HG03460 (cell line): Measurements from ENCODE around the gene SLC25A6.
"Not testable (repeated sequence)": the region's sequence is repeated elsewhere in the genome, so short reads cannot be mapped to it uniquely, and the experiment has no call there.

Experiments
- ATAC-seq: cut with Tn5 transposase; IDR thresholded peaks from one replicate; pipeline ENCODE4 v1.9.1; 2021; ENCODE audit not compliant: unreplicated experiment

The SLC25A6 gene

GRCh38 chrX:1390621-1391369 is 1.1 kb downstream of the SLC25A6 start:
- no peak for ATAC-seq

- no peak for ATAC-seq
These were observed 2.0 kb downstream of the SLC25A6 start for GRCh38 chrX:1389993-1390285.

- ATAC-seq = no peak
These were observed 2.5 kb downstream of the SLC25A6 start for GRCh38 chrX:1389181-1389992.

GRCh38 chrX:1388651-1389050 is 3.3 kb downstream of the SLC25A6 start:
- no peak for ATAC-seq

- no peak for ATAC-seq
These were observed 4.7 kb downstream of the SLC25A6 start for GRCh38 chrX:1387141-1387776.

GRCh38 chrX:1386338-1387127 is 5.4 kb downstream of the SLC25A6 start:
- ATAC-seq = no peak

- no peak for ATAC-seq
These were observed 6.4 kb downstream of the SLC25A6 start for GRCh38 chrX:1385253-1386223.

- ATAC-seq = no peak
These were observed 7.2 kb downstream of the SLC25A6 start for GRCh38 chrX:1384658-1385252.

GRCh38 chrX:1380672-1381233 is 11.2 kb downstream of the SLC25A6 start:
- no peak for ATAC-seq

- no peak for ATAC-seq
These were observed 13.6 kb downstream of the SLC25A6 start for GRCh38 chrX:1378306-1378759.

- ATAC-seq = no peak
These were observed 23.6 kb downstream of the SLC25A6 start for GRCh38 chrX:1368385-1368698.

GRCh38 chrX:1366363-1366762 is 25.6 kb downstream of the SLC25A6 start:
- not testable (repeated sequence) for ATAC-seq

- ATAC-seq = no peak
These were observed 30.0 kb downstream of the SLC25A6 start for GRCh38 chrX:1361910-1362309.

- no peak for ATAC-seq
These were observed 30.6 kb downstream of the SLC25A6 start for GRCh38 chrX:1361275-1361674.

- no peak for ATAC-seq
These were observed 31.7 kb downstream of the SLC25A6 start for GRCh38 chrX:1360171-1360570.

GRCh38 chrX:1359477-1359873 is 32.4 kb downstream of the SLC25A6 start:
- ATAC-seq = no peak

GRCh38 chrX:1358793-1359476 is 33.0 kb downstream of the SLC25A6 start:
- ATAC-seq = no peak

GRCh38 chrX:1357993-1358392 is 33.9 kb downstream of the SLC25A6 start:
- no peak for ATAC-seq
